GM18870 (cell line): Measurements from ENCODE around the gene DEFB129.
A peak's percentile ranks its signal among the peaks of the same experiment; 100 is the strongest.
"Not testable (repeated sequence)": the region's sequence is repeated elsewhere in the genome, so short reads cannot be mapped to it uniquely, and the experiment has no call there.

Source experiments
- ATAC-seq: cut with Tn5 transposase; IDR thresholded peaks from one replicate; pipeline ENCODE4 v1.9.1; 2021; ENCODE audit warnings: moderate library complexity; ENCODE audit not compliant: unreplicated experiment

The DEFB129 gene

GRCh38 chr20:252801-253200 is 25.7 kb downstream of the DEFB129 start:
- ATAC-seq, result no peak

GRCh38 chr20:253447-253846 is 26.4 kb downstream of the DEFB129 start:
- ATAC-seq, result not testable (repeated sequence)

- no peak for ATAC-seq
These were observed 30.4 kb downstream of the DEFB129 start, which contains the start of gene DEFB132 for GRCh38 chr20:257419-257818. Gene DEFB132 (plus strand): TSS chr20:257724. CDS start chr20:257779, 55 bp downstream.

- no peak for ATAC-seq
These were observed 31.3 kb downstream of the DEFB129 start for GRCh38 chr20:258269-258858.

- no peak for ATAC-seq
These were observed 31.9 kb downstream of the DEFB129 start for GRCh38 chr20:258963-259362.

GRCh38 chr20:259981-260380 is 32.9 kb downstream of the DEFB129 start:
- ATAC-seq, result no peak

- ATAC-seq, result no peak
These were observed 36.6 kb downstream of the DEFB129 start for GRCh38 chr20:263701-264100.

- peak; percentile 68 for ATAC-seq
These were observed 39.8 kb downstream of the DEFB129 start for GRCh38 chr20:266596-267562.

GRCh38 chr20:270517-270916 is 43.5 kb downstream of the DEFB129 start:
- no peak for ATAC-seq

- no peak for ATAC-seq
These were observed 44.0 kb downstream of the DEFB129 start for GRCh38 chr20:271069-271468.

- ATAC-seq, result no peak
These were observed 44.5 kb downstream of the DEFB129 start for GRCh38 chr20:271528-271927.

- no peak for ATAC-seq
These were observed 45.7 kb downstream of the DEFB129 start for GRCh38 chr20:272718-273117.

- no peak for ATAC-seq
These were observed 46.8 kb downstream of the DEFB129 start for GRCh38 chr20:273884-274283.

GRCh38 chr20:275791-276190 is 48.7 kb downstream of the DEFB129 start:
- no peak for ATAC-seq

GRCh38 chr20:276620-277495 is 49.8 kb downstream of the DEFB129 start:
- no peak for ATAC-seq

GRCh38 chr20:277496-277781 is 50.4 kb downstream of the DEFB129 start:
- ATAC-seq, result no peak

GRCh38 chr20:278181-278580 is 51.1 kb downstream of the DEFB129 start:
- no peak for ATAC-seq

GRCh38 chr20:278607-279571 is 51.8 kb downstream of the DEFB129 start:
- ATAC-seq, result no peak
